ENCODE data around the gene VAT1. TPM values are rescaled to one million over a fixed set of nuclear protein-coding genes. Genes with fewer than 3 reads are reported as not detected.
"Not testable (repeated sequence)": the region's sequence is repeated elsewhere in the genome, so short reads cannot be mapped to it uniquely, and the experiment has no call there.

VAT1 gene
- 164 and 168 TPM in 2 replicates for total RNA-seq (2014; rRNA removed; shearing (Covaris generic))
- 62.2 and 82.0 TPM in 2 replicates for polyA plus RNA-seq (2014; cell fraction: nucleus; rRNA removed)

DNA sequence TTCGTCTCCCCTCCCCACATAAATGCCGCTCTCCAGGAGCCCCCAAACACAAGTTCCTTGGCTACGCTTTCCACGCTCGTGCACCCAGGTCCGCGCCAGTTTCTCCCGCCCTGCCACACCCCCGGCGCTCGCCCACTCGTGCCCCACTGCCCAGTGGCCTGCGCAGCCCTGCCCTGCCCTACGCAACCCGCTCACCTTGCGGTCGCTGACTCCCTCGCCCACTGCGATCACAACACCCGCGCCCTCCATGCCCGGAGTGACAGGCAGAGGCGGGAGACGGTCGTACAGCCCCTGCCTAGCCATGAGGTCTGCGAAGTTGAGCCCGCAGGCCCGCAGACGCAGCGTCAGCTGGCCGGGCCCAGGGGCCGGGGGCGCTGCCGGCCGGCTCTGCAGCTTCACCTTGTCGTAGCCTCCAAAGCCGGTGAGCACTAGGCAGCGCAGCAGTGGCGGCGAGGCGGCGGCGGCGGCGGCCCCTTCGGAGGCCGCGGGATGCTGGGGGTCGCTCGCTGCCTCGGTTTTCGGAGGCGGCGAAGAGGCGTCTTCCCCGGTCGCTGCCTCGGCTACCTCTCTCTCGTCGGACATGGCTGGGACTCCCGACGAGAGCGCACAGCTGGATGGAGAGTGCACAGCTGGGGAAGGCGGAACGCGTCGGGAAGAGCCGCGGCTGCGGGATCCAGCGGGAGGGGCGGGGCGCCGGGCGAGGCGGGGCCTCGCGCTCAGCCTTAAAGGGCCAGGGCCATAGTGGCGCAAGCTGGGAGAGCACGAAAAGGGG, at the start of gene VAT1:
Gene VAT1, minus strand, starts transcription at position 645 of the 772 bp plus-strand sequence. Its CDS starts 63 bp downstream, at position 582.
- peak; percentile 73 for DNase-seq (ENCODE audit: extremely low read depth, low read depth)

DNA sequence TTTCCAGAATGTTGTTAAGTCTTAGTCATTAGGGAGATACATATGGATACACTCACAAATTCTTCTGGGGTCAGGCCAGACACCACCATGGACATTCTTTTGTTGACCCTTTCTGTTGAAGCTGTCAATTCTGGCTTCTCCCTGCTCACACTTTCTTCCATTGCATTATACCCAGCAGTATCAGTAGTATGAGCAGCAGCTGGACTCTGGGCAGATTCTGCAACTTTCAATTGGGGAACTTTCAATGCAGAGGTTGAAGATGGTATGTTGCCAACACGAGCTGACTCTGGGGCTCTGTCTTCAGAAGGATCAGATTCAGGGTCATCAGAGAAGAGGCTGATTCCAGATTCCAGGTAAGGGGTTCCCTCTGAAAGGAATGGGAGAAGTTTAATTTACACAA, 48.7 kb upstream of the VAT1 start:
- no peak for DNase-seq (ENCODE audit: extremely low read depth, low read depth)

DNA sequence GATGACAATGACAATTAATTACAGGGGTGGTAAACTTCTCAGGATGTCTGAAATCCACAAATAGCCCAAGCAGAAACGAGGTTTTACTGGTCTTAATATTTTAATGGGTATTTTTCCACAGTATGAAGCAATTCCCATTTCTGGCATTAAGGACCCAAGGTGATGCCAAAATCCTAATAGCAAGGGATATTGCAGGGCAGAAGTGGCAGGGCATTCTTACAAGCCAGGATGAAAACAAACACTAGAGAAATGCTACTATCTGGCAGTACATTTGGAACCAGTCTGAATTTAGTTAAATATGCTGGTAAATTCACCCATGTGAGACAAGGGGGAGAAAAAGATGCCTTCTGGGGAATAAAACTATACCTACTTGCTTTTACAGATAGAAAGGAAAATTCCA, 48.1 kb upstream of the VAT1 start:
- no peak for DNase-seq (ENCODE audit: extremely low read depth, low read depth)

DNA sequence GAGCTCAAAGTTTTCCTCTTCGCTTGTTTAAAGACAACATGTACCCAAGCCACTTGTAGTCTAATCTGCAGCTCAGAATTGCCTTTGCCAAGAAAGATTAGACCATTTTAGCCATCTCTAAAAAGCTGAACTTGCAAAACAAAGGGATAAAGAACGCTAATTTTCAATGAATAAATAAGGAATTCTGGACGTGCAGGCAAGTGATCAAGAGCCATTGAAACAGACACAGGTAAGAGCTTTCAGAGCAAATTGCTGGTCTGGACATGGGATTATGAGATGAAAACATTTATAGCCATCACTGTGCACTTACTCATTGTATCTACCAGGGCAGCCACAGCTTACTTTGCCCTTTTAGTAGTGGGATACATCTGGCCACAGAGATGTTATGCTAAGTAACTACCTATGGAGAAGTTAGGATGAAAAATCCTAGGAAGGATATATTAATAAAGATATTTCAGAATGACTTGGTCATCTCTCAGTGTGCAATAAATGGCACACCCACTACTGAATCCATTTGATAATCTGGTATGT, 47.2 kb upstream of the VAT1 start:
- no peak for DNase-seq (ENCODE audit: extremely low read depth, low read depth)

DNA sequence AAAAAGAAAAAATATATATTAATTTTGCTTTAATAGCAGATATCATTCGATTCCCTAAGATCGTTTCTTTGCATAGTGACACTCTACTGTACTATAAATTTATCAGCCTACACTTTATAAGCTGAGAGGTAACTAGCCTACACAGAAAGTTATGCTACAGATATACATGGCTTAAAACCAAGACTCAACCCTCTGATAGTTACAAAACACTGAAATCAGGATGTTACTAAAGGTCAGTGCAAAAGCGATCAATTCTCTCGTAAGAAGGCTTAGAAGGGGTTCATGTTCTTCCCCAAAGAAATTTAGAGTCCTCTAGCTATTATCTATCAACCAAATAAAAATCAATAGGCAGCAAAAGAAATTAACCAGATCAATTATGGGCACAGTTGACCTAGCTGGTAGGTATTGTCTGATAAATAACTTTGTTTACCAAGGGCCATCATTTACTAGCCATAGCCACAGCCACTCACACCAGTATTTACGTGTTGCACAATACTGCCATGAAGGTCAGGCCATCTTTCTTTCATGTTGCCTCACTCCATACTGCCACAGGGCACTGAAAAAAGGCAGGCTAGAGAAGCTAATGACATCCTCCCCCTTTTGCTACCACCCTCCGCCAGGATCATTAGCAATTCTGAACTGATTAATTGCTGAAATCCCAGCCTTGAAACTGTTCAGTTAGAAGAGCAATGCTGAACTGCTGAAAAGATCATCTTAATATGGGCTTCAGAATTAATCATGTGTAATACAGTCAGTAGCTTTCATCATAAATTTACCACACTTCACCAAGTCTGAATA, 46.6 kb upstream of the VAT1 start:
- DNase-seq (ENCODE audit: extremely low read depth, low read depth) = peak; percentile 2

DNA sequence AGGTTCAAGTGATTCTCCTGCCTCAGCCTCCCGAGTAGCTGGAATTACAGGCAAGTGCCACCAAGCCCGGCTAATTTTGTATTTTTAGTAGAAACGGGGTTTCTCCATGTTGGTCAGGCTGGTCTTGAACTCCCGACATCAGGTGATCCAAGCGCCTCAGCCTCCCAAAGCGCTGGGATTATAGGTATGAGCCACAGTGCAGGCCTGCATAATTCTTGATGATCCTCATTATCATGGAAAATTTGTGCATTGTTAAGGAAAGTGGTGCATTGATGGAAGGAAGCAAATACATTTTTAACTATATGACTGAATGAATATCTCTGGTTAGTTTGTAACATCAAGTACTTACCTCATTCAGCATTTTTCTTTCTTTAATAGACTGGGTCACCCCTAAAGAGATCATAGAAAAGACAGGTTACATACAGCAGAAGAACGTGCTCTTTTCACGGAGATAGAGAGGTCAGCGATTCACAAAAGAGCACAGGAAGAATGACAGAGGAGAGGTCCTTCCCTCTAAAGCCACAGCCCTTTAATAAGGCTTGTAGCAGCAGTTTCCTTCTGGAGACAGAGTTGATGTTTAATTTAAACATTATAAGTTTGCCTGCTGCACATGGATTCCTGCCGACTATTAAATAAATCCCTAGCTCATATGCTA, 40.9 kb upstream of the VAT1 start:
- DNase-seq (ENCODE audit: extremely low read depth, low read depth) = no peak

DNA sequence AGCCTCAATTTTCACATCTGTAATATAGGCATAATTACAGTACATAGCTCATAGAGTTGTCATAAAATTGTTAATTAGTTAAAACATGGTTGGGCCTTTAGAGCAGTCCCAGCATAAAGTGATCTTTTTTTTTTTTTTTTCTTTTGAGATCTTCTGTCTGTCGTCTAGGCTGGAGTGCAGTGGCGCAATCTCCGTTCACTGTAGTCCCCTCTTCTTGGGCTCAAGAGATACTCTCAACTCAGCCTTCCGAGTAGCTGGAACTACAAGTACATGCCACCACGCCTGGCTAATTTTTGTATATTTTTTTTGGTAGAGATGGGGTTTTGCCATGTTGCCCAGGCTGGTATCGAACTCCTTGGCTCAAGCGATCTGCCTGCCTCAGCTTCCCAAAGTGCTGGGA, 33.9 kb upstream of the VAT1 start:
- DNase-seq (ENCODE audit: extremely low read depth, low read depth) = no peak

DNA sequence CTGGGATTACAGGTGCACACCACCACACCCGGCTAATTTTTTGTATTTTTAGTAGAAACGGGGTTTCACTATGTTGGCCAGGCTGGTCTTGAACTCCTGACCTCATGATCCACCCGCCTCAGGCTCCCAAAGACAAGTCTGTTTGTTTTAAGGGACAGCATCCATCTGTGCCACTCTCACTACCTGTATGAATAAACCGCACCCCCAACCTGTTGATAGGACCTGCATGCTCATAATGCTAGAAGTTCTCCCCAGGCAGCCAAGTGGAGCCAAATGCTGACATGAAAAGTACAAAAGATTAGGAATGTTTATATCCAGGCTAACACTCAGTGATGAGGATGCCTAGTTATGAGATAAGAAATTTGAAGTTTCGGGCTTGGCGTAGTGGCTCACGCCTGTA, 30.8 kb upstream of the VAT1 start:
- not testable (repeated sequence) for DNase-seq (ENCODE audit: extremely low read depth, low read depth)

DNA sequence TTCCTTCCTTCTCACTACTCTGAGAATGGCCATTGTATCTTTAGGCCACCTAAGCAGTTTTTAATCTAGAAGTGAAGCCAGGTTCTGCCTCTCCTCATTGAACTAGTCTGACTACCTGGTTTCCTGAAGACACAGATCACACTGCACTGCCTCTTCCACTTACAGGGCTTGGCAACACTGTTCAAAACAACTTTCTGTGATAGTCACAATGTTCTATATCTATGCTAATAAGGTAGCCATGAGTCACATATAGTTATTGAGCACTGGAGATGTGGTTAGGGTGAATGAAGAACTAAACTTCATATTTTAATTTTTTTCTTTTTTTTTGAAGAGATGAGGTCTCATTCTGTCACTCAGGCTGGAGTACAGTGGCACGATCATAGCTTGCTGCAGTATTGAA, 29.8 kb upstream of the VAT1 start:
- DNase-seq (ENCODE audit: extremely low read depth, low read depth) = no peak

DNA sequence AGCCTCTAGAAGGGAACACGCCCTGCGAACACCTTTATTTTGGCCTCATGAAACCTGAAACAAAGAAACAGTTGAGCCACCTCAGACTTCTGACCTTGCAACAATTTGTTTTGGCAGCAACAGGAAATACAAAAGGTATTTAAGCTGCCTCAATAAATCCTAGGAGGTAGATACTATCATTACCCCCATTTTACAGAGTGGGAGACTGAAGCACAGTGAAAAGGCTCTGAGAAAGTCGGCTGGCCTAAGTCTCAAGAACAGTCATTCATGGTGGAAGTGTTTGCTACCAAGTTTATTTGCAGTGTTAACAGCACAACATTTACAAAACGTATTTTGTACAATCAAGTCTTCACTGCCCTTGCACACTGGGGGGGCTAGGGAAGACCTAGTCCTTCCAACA, 21.8 kb upstream of the VAT1 start:
- DNase-seq (ENCODE audit: extremely low read depth, low read depth) = no peak

DNA sequence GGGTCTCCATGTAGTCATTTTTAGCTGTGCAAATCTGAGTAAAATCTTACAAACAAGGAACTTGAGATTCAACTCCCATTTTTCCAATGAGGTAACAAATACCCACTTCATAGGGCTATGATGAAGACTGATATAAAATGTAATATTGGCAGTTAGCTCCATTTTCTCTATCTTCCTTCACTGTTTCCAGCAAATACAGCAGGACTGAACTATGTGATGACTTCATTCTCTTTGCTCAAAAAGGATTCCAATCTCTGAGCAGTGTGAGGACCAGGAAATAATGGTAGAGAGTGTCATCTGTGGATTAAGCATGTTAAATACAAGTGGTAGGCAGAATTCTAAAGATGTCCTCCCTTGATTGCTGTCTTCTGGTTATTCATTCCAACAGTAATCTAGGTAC, 21.1 kb upstream of the VAT1 start:
- DNase-seq (ENCODE audit: extremely low read depth, low read depth) = no peak

DNA sequence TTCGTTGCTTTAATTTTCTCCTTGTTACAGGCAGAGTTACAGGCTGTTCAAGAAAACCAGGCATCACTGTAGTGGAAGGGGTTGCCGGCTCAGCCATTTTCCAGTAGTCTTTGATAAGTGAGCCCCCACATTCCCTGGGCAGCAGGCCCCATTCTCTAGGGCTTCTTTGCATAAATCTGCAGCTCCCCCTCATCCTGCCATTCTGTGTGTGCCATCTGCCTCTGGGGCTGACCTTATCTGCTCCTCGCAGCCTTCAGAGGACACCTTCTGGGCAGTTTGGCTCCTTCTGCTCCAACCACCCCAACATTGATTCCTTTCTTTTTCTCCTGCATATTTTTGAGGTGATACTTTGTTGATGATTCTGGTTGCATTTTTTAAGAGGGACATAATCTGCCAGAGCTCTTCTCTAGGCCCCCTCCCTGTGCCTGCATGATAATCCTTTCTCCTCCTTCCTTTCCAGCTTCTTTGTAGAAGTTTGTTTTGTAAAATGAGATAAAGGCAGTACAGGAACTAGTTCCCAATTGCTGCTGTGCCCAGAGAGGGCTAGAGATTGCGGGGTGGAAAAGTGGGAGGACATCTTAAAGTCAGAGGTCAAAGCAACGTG, 19.9 kb upstream of the VAT1 start:
- DNase-seq (ENCODE audit: extremely low read depth, low read depth) = no peak

DNA sequence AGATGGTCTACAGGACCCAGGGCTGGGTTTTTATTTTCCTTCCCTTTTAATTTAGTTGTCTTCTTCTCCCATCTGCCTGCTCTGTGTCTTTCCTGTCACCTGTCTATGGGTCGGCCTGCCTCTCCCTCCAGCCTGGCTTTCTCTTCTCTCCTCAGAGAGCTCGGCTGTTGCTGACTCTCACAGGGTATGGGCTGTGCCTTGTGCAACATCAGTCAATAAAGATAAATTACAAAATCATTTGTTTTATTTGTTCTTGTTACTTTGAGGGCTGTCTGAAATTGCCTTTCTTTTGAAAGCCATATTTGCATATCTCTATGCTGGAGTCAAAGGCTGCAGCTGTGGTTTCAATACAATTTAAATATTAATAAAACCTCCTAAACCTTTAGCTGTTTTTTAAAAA, 18.5 kb upstream of the VAT1 start:
- no peak for DNase-seq (ENCODE audit: extremely low read depth, low read depth)

DNA sequence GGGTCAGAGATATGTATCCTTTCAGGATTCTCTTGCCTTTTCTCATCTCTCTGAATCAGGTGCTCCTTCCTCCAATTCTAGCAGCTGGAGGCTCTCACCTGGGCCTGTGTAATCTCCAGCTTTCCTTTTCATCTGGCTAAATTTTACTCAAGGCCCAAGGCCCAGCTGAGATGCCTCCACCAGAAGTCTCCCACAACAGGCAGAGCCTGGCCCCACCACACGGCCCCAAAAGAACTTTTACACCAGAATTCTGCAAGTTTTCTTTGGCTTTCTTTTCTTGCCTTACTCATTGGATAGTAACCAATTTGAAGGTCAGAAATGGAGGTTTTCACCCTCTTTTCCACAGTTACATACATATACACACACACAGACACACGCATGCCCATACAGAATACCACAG, 17.5 kb upstream of the VAT1 start:
- DNase-seq (ENCODE audit: extremely low read depth, low read depth) = no peak

DNA sequence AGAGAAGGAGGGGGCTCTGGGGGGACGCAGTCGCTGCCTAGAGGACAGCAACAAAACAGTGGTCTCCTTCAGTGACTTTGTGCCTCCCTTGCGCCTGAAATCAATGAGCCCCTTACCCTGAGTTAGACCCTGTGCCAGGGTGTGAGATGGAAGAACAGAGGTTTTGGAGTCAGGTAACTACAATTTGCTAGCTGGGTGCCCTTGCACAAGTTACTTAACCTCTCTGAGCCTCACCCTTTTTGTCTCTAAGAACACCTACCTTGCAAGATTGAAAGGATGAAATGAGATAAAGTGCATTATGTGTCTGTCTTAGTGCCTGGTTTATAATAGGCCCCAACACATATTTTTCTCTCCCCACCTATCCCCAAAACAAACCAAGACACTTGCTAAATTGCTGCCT, 12.7 kb upstream of the VAT1 start:
- DNase-seq (ENCODE audit: extremely low read depth, low read depth) = no peak

DNA sequence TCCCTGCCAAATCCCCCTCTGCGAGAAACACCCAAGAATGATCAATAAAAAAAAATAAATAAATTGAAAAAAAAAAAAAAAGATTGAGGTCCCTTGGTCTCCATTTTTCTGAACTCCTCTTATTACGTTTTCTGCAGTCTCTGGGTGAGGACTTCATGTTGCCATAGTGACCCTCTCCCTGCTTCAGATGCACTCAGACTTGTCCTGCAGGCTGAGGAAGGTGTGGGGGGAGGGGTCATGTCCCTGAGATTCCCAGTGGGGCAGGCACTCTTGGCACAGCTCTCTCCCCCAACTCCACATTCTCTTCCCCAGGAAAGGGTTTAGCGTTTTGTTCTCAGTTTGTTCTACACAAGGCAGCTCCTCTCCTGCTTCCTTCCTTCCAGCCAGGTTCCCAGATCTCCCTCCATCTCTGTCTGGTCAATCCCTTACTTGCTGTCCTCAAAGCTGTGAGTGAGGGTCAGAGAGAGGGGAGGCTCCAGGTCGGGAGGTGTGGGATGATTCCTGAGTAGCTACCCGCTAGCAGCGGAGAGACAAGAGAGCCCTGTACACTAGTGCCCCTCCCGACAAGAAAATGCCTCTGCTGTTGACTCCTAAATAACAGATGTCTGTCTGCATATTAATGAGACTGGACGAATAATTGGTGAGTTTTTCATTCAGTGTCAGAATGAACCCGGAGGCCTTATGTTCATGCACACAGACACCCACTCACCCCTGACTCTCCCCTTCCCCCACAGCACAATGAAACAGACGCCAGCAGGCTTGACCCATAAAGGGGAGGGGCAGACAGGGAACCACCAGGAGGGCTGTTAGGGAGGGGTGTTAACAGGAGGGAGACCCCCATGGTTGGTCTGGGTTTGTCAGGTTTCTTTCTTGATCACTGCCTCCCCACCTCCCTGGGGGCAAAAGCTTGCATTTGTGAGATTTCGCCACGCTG, 12.0 kb upstream of the VAT1 start:
- no peak for DNase-seq (ENCODE audit: extremely low read depth, low read depth)

DNA sequence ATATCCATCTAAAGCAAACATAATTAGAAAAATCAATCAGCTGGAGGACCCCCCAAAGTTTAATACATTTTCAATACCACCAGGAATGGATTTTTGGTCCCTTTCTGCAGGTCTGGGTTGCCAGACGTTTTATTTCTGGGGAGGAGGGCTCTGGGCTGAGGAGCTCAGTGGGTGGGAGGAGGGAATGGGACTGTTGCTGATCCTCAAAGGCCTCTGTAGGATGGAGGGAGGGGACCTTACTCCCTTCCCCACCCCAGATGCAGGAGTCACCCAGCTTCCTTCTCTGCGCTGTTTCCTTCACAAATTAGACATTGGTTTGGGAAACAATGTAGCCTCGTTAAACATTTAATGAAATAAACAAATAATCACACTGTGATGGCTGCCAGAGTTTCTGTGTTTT, 9.5 kb upstream of the VAT1 start:
- DNase-seq (ENCODE audit: extremely low read depth, low read depth) = no peak

DNA sequence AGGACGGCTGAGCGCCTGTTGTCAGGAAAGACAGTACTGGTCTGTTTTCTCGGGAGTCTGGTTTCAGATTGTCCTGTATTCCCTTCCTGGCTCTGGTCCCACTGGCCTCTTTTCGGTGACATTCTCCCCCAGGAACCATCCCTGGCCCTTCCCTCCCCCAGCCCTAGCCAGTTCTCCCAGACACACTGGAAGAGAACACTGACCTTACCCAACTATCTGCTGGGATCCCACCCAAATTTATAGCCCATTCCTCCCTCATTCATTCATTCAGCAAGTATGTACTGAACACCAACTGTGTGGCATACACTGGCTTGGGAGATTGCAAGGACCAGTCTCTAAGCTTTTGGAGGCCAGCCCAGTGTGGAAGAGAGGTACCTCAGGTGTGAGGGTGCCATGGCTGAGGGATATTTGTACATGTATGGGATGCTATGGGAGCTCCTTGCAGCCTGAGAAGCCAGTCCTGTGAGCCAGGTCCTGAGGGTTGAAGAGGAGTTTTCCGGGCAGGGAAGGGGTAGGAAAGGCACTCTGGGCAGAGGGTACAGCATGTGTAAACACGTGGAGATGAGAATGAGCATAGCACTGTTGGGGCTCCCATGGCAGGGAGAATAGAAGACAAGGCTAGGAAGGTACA, 8.1 kb upstream of the VAT1 start:
- no peak for DNase-seq (ENCODE audit: extremely low read depth, low read depth)

DNA sequence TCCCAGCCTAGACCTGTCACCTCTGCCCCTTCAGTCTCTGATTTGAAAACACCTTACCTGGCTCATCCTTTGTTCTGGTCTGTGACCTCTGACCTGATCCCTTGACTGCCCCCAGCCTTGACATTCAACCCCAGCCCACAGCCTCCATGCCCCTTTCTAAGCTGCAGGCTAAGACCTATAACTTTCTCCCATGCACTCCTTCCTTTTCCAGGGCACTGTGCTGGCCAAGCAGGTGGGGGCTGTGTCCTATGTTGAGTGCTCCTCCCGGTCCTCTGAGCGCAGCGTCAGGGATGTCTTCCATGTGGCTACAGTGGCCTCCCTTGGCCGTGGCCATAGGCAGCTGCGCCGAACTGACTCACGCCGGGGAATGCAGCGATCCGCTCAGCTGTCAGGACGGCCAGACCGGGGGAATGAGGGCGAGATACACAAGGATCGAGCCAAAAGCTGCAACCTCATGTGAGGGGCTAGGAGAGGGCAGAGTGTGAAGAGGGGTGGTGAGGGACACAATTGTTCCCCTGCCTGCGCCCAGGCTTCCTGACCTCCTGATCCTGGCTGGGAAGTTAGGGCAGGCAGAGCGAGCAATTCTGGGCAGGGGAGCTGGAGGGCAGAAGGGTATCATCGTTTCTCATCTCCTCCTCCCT, 6.2 kb upstream of the VAT1 start:
- DNase-seq (ENCODE audit: extremely low read depth, low read depth) = no peak

All from NCI-H460 (cell line).